Endothelial cell (in vitro differentiated cells): Measurements from ENCODE around the gene PPFIA4. TPM values are rescaled to one million over a fixed set of nuclear protein-coding genes. Genes with fewer than 3 reads are reported as not detected.

Experiments used
- DNase-seq: peaks from one replicate; pipeline ENCODE4 v3.0.0; 2021; ENCODE audit warnings: low spot score
- H3K27ac Mint-ChIP-seq: one replicate; pipeline ENCODE4 v1.8.0; 2021; ENCODE audit warnings: mixed read lengths, inconsistent platforms; ENCODE audit not compliant: unreplicated experiment
- H3K27me3 Mint-ChIP-seq: one replicate; pipeline ENCODE4 v1.8.0; 2021; ENCODE audit warnings: mild to moderate bottlenecking, moderate library complexity, mixed read lengths, inconsistent platforms; ENCODE audit not compliant: unreplicated experiment
- H3K36me3 Mint-ChIP-seq: one replicate; pipeline ENCODE4 v1.8.0; 2021; ENCODE audit warnings: mild to moderate bottlenecking, low read depth, mixed read lengths, inconsistent platforms; ENCODE audit not compliant: unreplicated experiment
- H3K4me1 Mint-ChIP-seq: one replicate; pipeline ENCODE4 v1.8.0; 2021; ENCODE audit warnings: mild to moderate bottlenecking, mixed read lengths, inconsistent platforms; ENCODE audit not compliant: unreplicated experiment
- H3K4me3 Mint-ChIP-seq: one replicate; pipeline ENCODE4 v1.8.0; 2021; ENCODE audit warnings: mild to moderate bottlenecking, mixed read lengths, inconsistent platforms; ENCODE audit not compliant: unreplicated experiment
- H3K9me3 Mint-ChIP-seq: one replicate; pipeline ENCODE4 v1.8.0; 2021; ENCODE audit warnings: mixed read lengths, inconsistent platforms; ENCODE audit not compliant: unreplicated experiment
- CTCF ChIP-seq: fragments of 200-600 bp; sonication (generic); IDR thresholded peaks from one replicate; pipeline ENCODE4 v1.5.0; 2021; ENCODE audit warnings: antibody characterized with exemption; ENCODE audit not compliant: unreplicated experiment
- total RNA-seq: library from RNA; stranded (reverse); fragmentation: NEBNext Ultra II Directional; extraction: Animal tissue kit (Norgen Biotek cat#: 25700); gene quantifications from one replicate; pipeline ENCODE4 v1.2.1, GENCODE V29; 2021; ENCODE audit not compliant: unreplicated experiment

PPFIA4 gene
- total RNA-seq, 1 donor from 2014 or later: 4.0 TPM

GRCh38 chr1:203056012-203056411 lies 29.7 kb downstream of the PPFIA4 start:
- peaks cover 3% of the 10 kb centered on the region for H3K27me3 Mint-ChIP-seq
- peaks cover 9% of the 10 kb centered on the region for H3K4me1 Mint-ChIP-seq
- H3K9me3 Mint-ChIP-seq: no peaks in the 10 kb centered on the region
- no peak overlapping the region for H3K4me3 Mint-ChIP-seq
- H3K27ac Mint-ChIP-seq: no peak overlapping the region
- no peak for TF ChIP-seq CTCF
- DNase-seq: no peak
- H3K36me3 Mint-ChIP-seq: peaks cover 4% of the 10 kb centered on the region

- no peak for DNase-seq
- TF ChIP-seq CTCF: peak; percentile 32
- peaks cover 4% of the 10 kb centered on the region for H3K36me3 Mint-ChIP-seq
These were observed 30.2 kb downstream of the PPFIA4 start for GRCh38 chr1:203056516-203056915.

GRCh38 chr1:203057911-203058675 lies 31.8 kb downstream of the PPFIA4 start:
- H3K27ac Mint-ChIP-seq: no peak overlapping the region
- peaks cover 4% of the 10 kb centered on the region for H3K36me3 Mint-ChIP-seq
- DNase-seq: no peak
- H3K4me3 Mint-ChIP-seq: no peak overlapping the region
- H3K27me3 Mint-ChIP-seq: no peaks in the 10 kb centered on the region
- H3K9me3 Mint-ChIP-seq: no peaks in the 10 kb centered on the region
- TF ChIP-seq CTCF: no peak
- peaks cover 11% of the 10 kb centered on the region for H3K4me1 Mint-ChIP-seq

More at GRCh38 chr1:203056516-203056915, 30.2 kb downstream of the PPFIA4 start:
- H3K27ac Mint-ChIP-seq: no peak overlapping the region
- H3K4me3 Mint-ChIP-seq: no peak overlapping the region
- H3K4me1 Mint-ChIP-seq: peaks cover 9% of the 10 kb centered on the region
- no peaks in the 10 kb centered on the region for H3K9me3 Mint-ChIP-seq
- peaks cover 2% of the 10 kb centered on the region for H3K27me3 Mint-ChIP-seq

GRCh38 chr1:203058676-203058935 lies 32.3 kb downstream of the PPFIA4 start:
- Mint-ChIP-seq H3K27me3 (no peaks in the 10 kb centered on the region), H3K36me3 (peaks cover 4% of the 10 kb centered on the region), H3K27ac (no peak overlapping the region), H3K4me1 (peaks cover 15% of the 10 kb centered on the region), H3K4me3 (no peak overlapping the region), H3K9me3 (no peaks in the 10 kb centered on the region)
- TF ChIP-seq CTCF: no peak
- DNase-seq: no peak

- peaks cover 15% of the 10 kb centered on the region for H3K4me1 Mint-ChIP-seq
- no peaks in the 10 kb centered on the region for H3K9me3 Mint-ChIP-seq
- DNase-seq: no peak
- no peak overlapping the region for H3K4me3 Mint-ChIP-seq
- H3K27me3 Mint-ChIP-seq: no peaks in the 10 kb centered on the region
- H3K27ac Mint-ChIP-seq: no peak overlapping the region
- H3K36me3 Mint-ChIP-seq: peaks cover 4% of the 10 kb centered on the region
- TF ChIP-seq CTCF: no peak
These were observed 33.2 kb downstream of the PPFIA4 start for GRCh38 chr1:203059485-203059884.
